ENCODE data around the gene SSU72. TPM values are rescaled to one million over a fixed set of nuclear protein-coding genes. Genes with fewer than 3 reads are reported as not detected.
A peak's percentile ranks its signal among the peaks of the same experiment; 100 is the strongest.

SSU72 gene
- total RNA-seq, 1 experiment from 2014 or later: 179 TPM

DNA sequence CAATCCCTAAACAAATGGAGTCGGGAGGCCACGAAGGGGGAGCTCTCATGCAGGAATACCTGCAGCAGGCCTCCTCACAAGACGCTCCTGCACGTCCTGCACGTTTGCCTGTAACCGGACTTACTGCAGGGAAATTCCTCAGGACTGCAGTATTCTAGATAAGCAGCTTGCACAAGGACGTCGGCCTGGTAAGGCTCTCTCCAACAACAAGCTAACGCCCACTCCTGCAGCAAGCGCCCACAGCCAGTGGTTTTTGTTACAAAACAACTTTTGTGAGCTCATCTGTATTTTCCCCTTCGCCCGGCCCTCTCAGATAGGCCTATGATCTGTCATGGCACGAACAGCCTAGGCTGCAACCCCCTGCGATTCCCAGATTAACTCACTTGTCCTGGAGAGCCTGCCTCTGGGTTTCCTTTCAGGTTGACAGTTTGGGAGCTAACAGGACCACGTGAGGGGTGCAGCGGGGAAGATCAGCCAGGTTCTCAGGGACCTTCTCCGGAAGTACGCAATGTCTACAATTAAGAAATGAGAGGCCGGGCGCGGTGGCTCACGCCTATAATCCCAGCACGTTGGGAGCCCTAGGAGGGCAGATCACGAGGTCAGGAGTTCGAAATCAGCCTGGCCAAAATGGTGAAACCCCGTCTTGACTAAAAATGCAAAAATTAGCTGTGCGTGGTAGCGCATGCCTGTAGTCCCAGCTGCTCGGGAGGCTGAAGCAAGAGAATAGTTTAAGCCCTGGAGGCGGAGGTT, 39.7 kb upstream of the SSU72 start:
- Histone ChIP-seq H3K79me1 (ENCODE audit: insufficient read depth, low read depth, low read length, poor library complexity, severe bottlenecking) (no peaks in the 10 kb centered on the region), H2BK5ac (ENCODE audit: insufficient read length, low read length) (no peak overlapping the region), H2AFZ (ENCODE audit: low read length) (no peak overlapping the region), H4K8ac (replicated peaks; ENCODE audit: insufficient read length, low read depth, low read length) (no peak overlapping the region), H2BK15ac (ENCODE audit: low read depth, low read length) (no peak overlapping the region), H2BK12ac (ENCODE audit: insufficient read length, low read depth, low read length) (no peak overlapping the region), H3K23ac (ENCODE audit: insufficient read length, low read depth, low read length) (no peak overlapping the region), H3K27ac (ENCODE audit: insufficient read length, low read depth, low read length) (no peak overlapping the region), H3K18ac (ENCODE audit: insufficient read length, low read depth, low read length) (no peak overlapping the region), H3K9ac (ENCODE audit: extremely low read depth, insufficient read length, low read length) (peak overlapping the region; percentile 30), H4K91ac (ENCODE audit: insufficient read length, low read depth, low read length) (no peak overlapping the region), H3K14ac (ENCODE audit: insufficient read depth, low read length) (no peak overlapping the region), H2AK5ac (ENCODE audit: insufficient read length, low read length) (no peak overlapping the region), H3K27me3 (ENCODE audit: insufficient read depth, low read length) (no peaks in the 10 kb centered on the region), H2BK20ac (ENCODE audit: low read depth, low read length, poor library complexity, severe bottlenecking) (no peak overlapping the region), H3K4me2 (ENCODE audit: insufficient read depth, insufficient read length, low read length) (peak overlapping the region; percentile 62), H3K4me1 (ENCODE audit: insufficient read depth, low read length) (peaks cover 5% of the 10 kb centered on the region; the same call in 1 of the 2 replicates), H4K20me1 (ENCODE audit: control insufficient read depth, insufficient read depth, insufficient read length) (no peaks in the 10 kb centered on the region), H3T11ph (ENCODE audit: low read length) (no peak overlapping the region), H4K5ac (ENCODE audit: insufficient read length, low read depth, low read length) (no peak overlapping the region), H3K56ac (ENCODE audit: insufficient read length, low read depth, low read length) (no peak overlapping the region), H3K9me3 (ENCODE audit: control insufficient read depth, low read depth, low read length) (no peaks in the 10 kb centered on the region), H2BK120ac (ENCODE audit: low read depth, low read length, poor library complexity, severe bottlenecking) (no peak overlapping the region), H3K4ac (ENCODE audit: low read depth, low read length) (no peak overlapping the region), H3K79me2 (ENCODE audit: insufficient read depth, low read length) (no peaks in the 10 kb centered on the region), H3K23me2 (ENCODE audit: insufficient read length, low read depth, low read length, poor library complexity, severe bottlenecking) (peaks cover 15% of the 10 kb centered on the region)
- TF ChIP-seq, protein P1, sequence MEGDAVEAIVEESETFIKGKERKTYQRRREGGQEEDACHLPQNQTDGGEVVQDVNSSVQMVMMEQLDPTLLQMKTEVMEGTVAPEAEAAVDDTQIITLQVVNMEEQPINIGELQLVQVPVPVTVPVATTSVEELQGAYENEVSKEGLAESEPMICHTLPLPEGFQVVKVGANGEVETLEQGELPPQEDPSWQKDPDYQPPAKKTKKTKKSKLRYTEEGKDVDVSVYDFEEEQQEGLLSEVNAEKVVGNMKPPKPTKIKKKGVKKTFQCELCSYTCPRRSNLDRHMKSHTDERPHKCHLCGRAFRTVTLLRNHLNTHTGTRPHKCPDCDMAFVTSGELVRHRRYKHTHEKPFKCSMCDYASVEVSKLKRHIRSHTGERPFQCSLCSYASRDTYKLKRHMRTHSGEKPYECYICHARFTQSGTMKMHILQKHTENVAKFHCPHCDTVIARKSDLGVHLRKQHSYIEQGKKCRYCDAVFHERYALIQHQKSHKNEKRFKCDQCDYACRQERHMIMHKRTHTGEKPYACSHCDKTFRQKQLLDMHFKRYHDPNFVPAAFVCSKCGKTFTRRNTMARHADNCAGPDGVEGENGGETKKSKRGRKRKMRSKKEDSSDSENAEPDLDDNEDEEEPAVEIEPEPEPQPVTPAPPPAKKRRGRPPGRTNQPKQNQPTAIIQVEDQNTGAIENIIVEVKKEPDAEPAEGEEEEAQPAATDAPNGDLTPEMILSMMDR (conservative IDR thresholded peaks at IDR 0.05): no peak
- no CpG with 5 or more reads among the region's 30 CpGs for WGBS (ENCODE audit: extremely low coverage, insufficient read length, low lambda C conversion rate)
- Mint-ChIP-seq H3K4me3 (peak overlapping the region; percentile 86 to 89), H3K4me1 (peaks cover 16 to 19% of the 10 kb centered on the region in 2 experiments), H3K27ac (peak overlapping the region; percentile 22 to 93 (median 72); a peak in 2 of 7 replicates), H3K27me3 (ENCODE audit: low read depth) (peaks cover 2% of the 10 kb centered on the region; the same call in 1 of the 2 replicates), H3K9me3 (no peaks in the 10 kb centered on the region; a peak in 1 of 5 replicates), H3K36me3 (ENCODE audit: insufficient read depth in 1 of 3, low read depth in 3 of 3) (peaks cover 0 to 15% (median 6%) of the 10 kb centered on the region in 3 experiments; a peak in 5 of 7 replicates)
- peak; percentile 25 for DNase-seq
